Lower leg skin (tissue), 3 donors: ENCODE measurements around the gene FBXO31.

Source experiments
- POLR2A ChIP-seq, 2 donors: fragments of 450-650 bp; IDR thresholded peaks; one replicate each; pipeline ENCODE4 v1.6.1; 2016 to 2017; ENCODE audit warnings: antibody characterized with exemption in 2 of 2, mild to moderate bottlenecking in 1 of 2, moderate library complexity in 1 of 2
- TF ChIP-seq, protein P1 (sequence below), 3 donors: fragments of 450-650 bp; IDR thresholded peaks; one replicate each; pipeline ENCODE4 v1.5.1; 2016; ENCODE audit warnings: antibody characterized with exemption in 3 of 3, mild to moderate bottlenecking in 3 of 3, moderate library complexity in 2 of 3

DNA sequence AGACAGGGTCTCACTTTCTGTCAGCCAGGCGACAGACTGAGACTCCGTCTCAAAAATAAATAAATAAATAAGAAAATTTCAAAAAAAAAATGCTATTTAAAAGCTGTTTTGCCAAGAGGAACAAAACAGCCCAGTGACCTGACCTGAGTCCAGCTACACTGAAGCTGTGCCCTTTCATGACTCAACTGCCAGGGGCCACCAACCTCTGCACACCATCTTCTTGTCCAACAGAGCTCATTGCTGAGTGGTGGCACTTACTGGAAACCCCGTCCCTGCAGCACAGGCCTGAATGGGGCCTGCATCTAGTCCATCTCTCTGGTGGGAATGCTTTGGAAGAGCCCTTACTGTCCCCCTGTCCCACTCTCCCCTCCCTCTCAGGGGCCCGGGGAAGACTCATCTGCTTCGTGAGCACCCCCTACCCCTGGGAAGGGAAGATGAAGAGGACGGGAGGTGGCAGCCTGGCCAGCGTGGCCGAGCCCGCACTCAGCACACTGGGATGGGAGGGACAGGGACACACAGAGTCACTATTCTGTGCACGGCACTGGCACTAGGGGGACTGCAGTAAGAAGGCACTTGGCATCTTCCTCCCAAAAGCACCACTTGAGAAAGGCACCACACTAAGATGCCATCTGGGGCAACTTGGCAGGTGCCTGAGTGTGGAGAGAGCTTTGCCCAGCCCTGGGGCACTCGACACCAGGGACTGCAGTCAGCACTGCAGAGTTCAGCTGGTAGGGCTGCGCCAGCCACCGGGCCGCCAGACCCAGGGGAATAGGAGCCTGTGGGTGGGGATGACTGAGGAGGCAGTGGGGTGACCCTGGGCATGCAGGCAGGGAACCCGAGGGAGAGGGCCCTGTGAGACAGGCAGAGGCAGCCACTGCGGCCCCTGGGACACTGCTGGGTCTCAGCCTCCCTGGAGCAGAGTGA lies 13.5 kb downstream of the FBXO31 start:
- TF ChIP-seq, protein P1, sequence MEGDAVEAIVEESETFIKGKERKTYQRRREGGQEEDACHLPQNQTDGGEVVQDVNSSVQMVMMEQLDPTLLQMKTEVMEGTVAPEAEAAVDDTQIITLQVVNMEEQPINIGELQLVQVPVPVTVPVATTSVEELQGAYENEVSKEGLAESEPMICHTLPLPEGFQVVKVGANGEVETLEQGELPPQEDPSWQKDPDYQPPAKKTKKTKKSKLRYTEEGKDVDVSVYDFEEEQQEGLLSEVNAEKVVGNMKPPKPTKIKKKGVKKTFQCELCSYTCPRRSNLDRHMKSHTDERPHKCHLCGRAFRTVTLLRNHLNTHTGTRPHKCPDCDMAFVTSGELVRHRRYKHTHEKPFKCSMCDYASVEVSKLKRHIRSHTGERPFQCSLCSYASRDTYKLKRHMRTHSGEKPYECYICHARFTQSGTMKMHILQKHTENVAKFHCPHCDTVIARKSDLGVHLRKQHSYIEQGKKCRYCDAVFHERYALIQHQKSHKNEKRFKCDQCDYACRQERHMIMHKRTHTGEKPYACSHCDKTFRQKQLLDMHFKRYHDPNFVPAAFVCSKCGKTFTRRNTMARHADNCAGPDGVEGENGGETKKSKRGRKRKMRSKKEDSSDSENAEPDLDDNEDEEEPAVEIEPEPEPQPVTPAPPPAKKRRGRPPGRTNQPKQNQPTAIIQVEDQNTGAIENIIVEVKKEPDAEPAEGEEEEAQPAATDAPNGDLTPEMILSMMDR (IDR thresholded peaks at IDR 0.05) = no peak
- TF ChIP-seq POLR2A (IDR thresholded peaks at IDR 0.05) = no peak
